GM19023 (cell line): Measurements from ENCODE around the gene PPP1R9A.

Source experiments
- ATAC-seq: cut with Tn5 transposase; IDR thresholded peaks from one replicate; pipeline ENCODE4 v1.9.1; 2021; ENCODE audit warnings: mild to moderate bottlenecking, moderate library complexity; ENCODE audit not compliant: unreplicated experiment

Gene PPP1R9A

DNA sequence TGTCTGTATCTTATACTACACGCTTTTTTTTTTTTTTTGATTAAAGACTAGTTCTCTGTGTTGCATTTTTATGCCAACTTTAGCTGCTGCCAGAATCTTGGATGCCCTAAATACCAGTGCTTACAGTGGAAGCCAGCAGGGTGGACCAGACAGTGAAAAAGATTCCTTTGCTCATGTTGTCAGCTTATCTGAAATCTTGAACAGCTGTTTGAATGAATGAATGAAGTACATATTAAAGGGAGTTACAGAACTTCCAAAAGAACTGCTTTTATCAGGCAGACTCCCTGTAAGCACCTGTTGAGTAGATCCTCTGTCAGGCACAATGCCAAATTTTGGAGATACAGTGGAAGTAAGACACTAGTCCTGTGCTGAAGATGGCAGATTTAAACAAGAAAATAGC lies 184.9 kb downstream of the PPP1R9A start:
- ATAC-seq = no peak

DNA sequence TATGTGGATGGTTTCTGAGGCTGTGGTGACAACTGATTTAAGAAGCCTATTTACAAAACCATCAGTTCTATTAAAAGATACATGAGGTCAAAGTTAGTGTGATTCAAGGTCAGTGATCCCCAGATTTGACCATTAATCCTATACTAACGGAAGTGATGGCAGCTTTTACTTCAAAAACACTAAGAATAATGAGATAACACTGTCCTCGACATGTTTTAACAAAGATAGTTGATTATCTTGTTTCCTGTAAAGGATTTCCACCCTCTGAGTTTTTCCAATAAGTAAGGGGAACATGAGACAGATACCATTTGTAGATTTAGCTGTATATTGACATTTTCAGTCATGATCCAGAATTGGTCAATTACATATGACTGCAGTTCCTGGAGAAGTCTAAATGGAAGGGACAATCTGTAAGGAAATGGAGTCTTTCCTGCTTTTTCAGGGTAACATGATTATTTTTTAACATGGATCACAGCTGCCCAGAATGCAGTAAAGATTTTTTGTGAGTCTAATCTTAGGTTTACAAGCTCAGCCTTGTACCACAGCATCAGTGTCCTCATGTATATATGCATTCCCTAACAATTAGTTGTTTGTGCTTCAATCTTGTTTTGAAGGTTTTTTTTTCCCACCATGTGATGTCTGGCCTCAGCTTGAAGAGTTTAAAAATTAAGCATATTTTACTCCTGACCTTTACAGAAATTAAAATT lies 188.0 kb downstream of the PPP1R9A start:
- no peak for ATAC-seq

DNA sequence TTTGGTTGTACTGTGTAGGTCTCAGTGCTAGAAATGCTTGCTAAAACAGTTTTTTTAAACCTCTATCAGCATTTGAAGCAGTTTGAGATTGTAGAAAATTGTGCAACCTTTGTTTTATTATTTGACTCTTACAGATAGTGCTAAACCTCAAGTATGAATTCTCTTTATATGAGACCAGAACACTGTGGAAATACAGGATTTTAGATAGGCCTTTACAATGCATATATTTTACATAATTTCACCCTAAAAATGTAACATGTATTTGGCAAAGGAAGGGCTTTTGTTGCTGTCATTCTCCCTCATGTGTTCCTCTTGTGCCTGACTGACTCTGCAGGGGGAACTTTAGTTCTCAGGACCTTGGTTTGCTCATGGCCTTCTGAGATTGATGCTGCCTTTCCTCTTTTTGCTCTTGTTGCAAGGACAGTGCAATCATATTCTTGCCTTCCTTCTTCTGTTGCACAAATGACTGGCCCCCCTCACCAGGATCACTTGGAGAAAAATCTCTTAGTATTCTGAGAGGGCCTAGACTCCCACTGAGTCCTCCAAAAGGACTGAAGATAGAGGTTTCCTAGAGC lies 188.7 kb downstream of the PPP1R9A start:
- ATAC-seq = no peak

GRCh38 chr7:95097291-95097690 lies 189.9 kb downstream of the PPP1R9A start:
- no peak for ATAC-seq

DNA sequence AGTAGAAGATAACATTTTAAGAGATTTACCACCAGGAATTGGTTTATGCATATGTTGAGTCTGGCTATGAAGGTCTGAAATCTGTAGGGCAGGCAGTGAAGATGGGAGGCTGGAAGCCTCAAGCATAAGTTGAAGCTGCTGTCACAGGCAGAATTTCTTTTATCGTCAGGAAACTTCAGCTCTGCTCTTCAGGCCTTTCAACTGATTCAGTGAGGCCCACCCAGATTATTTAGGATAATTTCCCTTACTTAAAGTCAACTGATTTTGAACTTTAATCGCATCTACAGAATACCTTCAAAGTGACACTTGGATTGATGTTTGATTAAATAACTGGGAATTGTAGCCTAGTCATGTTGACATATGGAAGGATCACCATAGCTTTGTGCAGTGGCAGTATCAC lies 190.5 kb downstream of the PPP1R9A start:
- ATAC-seq = no peak

DNA sequence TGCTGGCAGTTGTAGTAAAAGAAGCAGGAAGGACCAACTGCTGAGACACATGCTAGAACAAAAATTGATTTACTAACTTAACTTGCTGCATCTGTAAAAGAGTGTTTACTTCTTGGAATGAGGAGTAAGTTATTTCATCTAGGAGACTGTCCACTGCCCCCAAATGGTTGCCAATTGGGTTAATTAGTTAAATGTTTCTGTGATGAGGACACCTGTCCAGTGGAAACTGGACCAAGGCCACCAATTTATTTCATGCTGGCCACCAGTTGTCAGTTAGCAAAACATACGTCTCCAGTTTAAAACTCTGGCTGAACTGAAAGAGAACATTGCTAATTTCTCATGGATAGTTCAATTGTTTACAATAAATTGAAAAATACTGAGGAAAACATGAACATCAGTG lies 191.7 kb downstream of the PPP1R9A start:
- ATAC-seq = no peak

DNA sequence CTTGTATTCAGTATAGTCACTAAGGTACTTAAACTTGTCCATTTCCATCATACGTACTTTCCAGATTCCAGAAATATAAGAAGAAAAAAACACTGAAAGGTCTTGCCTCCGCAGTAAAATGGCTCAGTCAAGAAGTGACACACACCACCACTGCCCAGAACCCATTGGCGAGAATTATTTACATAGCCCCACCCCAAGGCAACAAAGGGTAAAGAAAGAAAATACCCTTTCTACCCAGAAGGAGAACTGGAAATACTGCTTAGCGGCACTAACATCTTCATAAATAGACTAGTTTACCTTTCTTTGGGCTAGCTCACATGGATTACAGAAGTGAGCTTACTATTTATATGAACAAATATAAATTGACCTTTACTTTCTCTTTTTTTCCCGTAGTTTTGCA lies 194.0 kb downstream of the PPP1R9A start:
- ATAC-seq = no peak

DNA sequence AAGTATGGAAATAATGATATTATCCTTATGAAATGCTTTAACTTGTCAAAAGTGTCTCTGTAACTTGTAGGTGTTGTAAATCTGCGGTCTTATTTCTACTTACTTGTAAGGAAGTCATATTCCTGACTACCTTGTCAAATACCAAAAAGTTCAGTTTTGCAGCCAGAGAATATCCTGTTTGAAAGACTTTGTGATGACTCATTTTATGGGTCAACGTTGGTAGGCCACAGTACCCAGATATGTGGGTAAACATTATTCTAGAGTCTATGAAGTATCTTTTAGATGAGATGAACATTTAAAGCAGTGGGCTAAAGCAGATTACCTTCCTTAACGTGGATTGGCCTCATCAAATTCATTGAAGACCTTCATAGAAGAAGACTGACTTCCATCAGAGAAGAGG lies 195.3 kb downstream of the PPP1R9A start:
- no peak for ATAC-seq

GRCh38 chr7:95104739-95105138 lies 197.3 kb downstream of the PPP1R9A start:
- no peak for ATAC-seq

DNA sequence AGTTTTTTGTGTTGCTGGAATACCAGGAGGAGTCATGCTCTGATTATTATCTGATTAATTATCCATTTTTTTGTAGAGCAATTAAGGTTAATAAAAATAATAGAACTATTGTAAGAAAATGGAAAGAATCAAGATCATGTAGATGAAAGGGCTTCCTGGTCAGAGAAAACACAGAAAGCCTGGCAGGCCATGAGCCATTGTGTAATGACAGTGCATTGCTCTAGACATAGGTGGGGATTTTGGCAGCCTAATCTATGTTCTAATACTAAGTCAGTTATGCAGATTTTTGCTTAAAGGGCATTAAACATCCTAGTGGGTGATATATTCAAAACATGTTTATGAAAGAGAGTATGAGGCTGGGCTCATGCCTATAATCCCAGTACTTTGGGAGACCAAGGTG lies 198.2 kb downstream of the PPP1R9A start:
- no peak for ATAC-seq

DNA sequence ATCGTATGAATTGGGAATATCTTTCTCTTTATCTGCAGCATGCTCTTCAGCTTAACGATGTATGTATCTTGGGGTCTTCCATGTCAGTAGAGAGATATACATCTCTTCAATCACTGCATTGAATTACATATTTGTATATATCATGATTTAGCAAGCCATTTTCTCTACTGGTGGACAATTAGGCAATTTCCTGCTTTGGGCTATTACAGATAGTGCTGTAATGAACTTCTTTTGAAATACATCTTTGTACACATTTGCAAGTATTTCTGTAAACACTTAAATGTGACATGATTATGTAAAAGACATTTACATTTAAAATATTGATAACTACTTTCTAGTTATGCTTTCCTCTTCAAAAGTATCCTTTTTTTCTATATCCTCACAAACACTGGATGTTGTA lies 199.0 kb downstream of the PPP1R9A start:
- ATAC-seq = no peak

GRCh38 chr7:95110707-95111106 lies 203.3 kb downstream of the PPP1R9A start:
- ATAC-seq = no peak

DNA sequence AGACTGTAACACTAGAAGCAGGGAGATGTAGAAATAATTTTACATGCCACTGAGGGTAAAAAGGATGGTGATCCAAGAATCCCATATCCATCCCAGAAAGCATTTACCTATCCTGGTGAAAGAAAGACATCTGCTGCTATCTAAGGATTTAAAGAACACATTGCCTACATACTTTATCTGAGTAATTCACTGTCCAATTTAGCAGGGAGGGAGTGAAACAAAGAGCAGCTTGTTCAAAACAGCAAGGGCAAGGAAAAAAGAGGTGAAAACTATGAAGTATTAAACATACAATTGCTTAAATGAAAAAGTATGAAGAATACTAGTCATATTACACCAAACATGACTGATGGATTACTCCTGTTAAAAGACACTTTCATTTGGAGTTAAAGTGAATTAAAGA lies 206.2 kb downstream of the PPP1R9A start:
- ATAC-seq = no peak

GRCh38 chr7:95126053-95126709 lies 218.8 kb downstream of the PPP1R9A start:
- no peak for ATAC-seq

DNA sequence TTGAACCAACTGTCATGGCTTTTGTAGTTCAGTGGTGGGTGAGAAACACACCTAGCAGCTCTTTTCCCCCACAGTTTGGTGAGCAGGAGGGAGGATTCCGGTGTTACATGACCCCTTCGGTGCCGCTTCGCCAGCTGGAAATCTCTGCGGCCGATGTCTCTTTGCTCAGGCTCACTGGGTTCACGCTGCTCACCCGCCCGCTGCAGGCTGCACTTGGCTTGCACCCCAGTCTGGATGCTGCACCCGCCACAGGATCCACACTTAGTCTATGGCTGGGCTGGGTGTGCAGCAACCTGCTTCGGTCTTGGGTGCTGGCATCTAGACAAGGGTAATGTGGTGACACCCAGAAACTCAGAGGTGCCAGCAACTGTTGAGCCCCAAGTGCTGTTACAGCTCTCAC lies 225.1 kb downstream of the PPP1R9A start:
- ATAC-seq = no peak

DNA sequence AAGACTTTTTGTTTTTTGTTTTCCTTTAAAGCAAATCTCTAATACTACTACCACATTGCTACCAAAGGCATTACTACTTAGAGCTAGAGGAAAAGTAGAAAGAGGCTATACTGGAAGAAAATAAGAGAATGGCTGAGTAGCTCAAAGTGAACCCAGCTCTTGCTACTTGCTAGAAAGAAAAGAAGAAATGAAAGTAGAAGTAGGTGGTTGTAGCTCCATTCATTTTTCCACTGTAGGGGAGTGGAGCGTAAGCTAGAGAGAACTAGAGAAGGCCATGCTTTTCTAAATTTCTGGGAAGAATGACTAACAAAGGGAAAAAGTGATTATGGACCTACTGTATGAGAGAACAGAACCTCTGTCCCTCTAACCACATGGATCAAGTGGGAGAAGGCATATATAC lies 232.5 kb downstream of the PPP1R9A start:
- no peak for ATAC-seq

DNA sequence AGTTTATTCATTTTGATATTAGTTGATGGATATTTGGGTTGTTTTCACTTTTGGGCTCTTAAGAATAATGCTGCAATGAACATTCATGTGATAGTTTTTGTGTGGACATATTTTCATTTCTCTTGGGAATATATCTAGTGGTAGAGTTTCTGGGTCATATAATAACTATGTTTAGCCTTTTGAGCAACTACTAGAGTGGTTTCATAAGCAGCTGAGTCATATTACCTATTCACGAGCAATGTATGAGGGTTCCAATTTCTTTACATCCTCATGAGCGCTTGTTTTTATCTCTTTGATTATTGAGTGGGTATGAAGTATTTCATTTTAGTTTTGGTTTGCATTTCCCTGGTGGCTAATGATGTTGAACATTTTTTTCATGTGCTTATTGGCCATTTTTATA lies 234.4 kb downstream of the PPP1R9A start:
- ATAC-seq = no peak

DNA sequence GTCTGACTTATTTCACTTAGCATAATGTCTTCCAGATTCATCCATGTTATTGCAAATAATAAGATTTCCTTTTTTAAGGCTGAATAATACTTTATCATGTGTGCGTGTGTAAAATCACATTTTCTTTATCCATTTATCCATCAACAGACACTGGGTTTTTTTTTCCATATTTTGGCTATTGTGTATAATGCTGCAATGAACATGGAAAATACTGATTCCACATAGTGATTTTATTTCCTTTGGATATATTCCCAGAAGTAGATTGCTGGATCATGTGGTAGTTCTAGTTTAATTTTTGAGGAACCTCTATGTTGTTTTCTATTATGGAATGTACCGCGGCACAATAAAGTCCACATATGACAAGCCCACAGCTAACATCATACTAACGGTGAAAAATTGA lies 236.9 kb downstream of the PPP1R9A start:
- ATAC-seq = no peak

DNA sequence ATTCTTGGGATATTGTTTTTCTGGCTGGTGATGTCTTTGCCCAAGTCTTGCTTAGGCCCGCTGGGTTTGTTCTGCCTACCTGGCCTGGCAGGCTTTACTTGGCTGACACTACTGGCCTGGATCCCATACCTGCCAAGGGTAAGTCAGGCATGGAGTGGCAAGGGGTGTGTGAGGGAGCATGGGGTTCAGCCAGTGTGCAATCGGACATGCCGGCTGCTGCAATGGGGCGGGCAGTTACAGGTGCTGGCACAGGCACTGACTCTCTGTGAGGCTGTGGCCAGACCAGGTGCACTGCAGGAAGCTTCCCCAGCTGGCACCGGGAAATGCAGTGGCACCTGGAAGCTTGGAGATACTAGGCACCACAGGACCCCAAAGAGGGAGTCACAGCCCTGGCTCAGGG lies 248.6 kb downstream of the PPP1R9A start:
- ATAC-seq = no peak

- ATAC-seq = no peak
Measured at GRCh38 chr7:95157381-95157780, 250.0 kb downstream of the PPP1R9A start.

DNA sequence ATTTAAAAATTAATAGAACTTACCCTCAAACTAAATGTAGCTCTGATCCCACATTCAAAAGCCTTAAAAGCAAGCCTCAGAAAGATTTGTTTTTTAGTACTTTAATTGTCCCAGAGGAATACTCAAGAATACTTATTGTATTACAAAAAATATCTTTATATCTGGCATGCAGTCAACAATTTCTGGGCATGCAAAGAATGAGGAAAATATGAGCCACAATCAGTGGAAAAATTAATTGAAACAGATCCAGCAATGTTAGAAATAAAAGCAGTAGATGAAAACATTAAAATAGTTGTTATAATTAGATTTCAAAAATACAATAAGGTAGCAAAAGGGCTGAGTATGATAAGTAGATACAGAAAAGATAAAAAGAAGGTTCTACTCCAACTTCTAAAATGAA lies 262.3 kb downstream of the PPP1R9A start:
- no peak for ATAC-seq

DNA sequence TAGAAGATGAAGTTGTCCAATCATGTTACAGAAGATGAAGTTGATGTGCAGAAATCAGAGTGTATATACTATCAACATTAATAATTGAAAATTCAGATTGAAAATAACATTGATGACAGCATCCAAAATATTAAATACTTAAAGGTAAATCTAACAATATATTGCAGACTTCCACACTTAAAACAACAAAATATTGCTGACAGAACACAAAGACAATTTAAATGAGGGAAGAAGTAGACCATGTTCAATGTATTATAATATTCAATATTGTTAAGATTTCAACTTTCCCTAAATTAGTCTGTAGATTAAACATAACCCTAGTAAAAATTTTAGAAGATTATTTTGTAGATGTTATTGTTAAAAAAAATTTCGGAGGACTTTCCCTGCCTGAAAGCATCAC lies 265.0 kb downstream of the PPP1R9A start:
- ATAC-seq = no peak

GRCh38 chr7:95190515-95190914 lies 283.1 kb downstream of the PPP1R9A start:
- no peak for ATAC-seq
